ENCODE measurements around the gene LAMA3. TPM values are rescaled to one million over a fixed set of nuclear protein-coding genes. Genes with fewer than 3 reads are reported as not detected.

The LAMA3 gene
- total and polyA plus RNA-seq, 10 of the 15 experiments (the other 5 are each of a cell fraction or from before 2014, with no cell fraction given), result 0.37 to 6.5 (median 5.4) TPM

DNA sequence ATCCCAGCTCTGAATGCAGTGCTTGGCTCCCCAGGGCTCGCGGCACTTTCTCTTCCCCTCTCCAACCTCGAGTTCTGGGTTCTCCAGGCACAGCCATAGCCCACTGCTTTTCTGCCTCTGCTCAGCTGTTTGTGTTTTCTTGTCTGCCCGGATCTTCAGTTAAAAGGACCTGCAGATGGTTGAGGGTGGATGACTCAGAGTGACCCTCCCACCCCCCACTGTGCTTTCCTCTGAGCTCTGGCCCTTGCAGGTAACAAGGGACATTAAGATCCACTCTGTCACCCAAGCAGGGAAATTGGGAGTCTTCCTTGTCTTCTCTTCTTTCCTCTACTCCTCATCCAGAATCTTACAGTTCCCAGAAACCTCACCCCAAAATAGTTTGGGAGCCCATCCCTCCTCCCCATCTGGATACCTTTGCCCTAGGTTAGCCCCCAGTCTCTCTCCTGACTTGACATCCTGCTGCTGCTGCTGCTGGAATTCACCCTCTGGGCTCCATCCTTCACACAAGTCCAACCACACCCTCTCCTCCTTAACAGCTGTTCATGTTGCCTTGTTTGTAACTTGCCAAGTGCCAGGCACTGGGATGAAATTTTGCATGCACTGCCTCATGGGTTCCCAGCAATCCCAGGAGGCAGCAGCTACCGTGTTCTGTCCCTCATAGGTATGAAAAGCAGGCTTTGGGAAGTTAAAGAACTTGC is 167.4 kb downstream of the LAMA3 start:
- WGBS (ENCODE audit: insufficient coverage, insufficient replicate concordance, low lambda C conversion rate, missing lambda C conversion rate), result 41% methylated on average over 5 of the region's 5 CpGs
- TF ChIP-seq EED (IDR thresholded peaks at IDR 0.05; ENCODE audit: low read depth), result no peak
- TF ChIP-seq SRF (IDR thresholded peaks at IDR 0.05; ENCODE audit: low read depth in 2 of 2, low read length in 2 of 2), result no peak
- TF ChIP-seq ZNF384 (IDR thresholded peaks at IDR 0.05; ENCODE audit: borderline replicate concordance, low read depth, low read length), result no peak
- TF ChIP-seq, protein P1, sequence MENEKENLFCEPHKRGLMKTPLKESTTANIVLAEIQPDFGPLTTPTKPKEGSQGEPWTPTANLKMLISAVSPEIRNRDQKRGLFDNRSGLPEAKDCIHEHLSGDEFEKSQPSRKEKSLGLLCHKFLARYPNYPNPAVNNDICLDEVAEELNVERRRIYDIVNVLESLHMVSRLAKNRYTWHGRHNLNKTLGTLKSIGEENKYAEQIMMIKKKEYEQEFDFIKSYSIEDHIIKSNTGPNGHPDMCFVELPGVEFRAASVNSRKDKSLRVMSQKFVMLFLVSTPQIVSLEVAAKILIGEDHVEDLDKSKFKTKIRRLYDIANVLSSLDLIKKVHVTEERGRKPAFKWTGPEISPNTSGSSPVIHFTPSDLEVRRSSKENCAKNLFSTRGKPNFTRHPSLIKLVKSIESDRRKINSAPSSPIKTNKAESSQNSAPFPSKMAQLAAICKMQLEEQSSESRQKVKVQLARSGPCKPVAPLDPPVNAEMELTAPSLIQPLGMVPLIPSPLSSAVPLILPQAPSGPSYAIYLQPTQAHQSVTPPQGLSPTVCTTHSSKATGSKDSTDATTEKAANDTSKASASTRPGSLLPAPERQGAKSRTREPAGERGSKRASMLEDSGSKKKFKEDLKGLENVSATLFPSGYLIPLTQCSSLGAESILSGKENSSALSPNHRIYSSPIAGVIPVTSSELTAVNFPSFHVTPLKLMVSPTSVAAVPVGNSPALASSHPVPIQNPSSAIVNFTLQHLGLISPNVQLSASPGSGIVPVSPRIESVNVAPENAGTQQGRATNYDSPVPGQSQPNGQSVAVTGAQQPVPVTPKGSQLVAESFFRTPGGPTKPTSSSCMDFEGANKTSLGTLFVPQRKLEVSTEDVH (IDR thresholded peaks at IDR 0.05; ENCODE audit: low read depth, partially characterized antibody), result no peak
- TF ChIP-seq RCOR1 (conservative IDR thresholded peaks at IDR 0.05; ENCODE audit: low read depth, low read length), result no peak
- no peak for TF ChIP-seq FOXK2 (IDR thresholded peaks at IDR 0.05)
- TF ChIP-seq HCFC1 (IDR thresholded peaks at IDR 0.05; ENCODE audit: low read length), result no peak
- TF ChIP-seq CEBPB (IDR thresholded peaks at IDR 0.05; ENCODE audit: borderline replicate concordance in 1 of 2, low read depth in 2 of 2, low read length in 2 of 2), result no peak
- TF ChIP-seq NR2F1 (conservative IDR thresholded peaks at IDR 0.05), result no peak
- H3K4me3 ChIP-seq, result no peak overlapping the region
- no peak for ATAC-seq
- no peaks in the 10 kb centered on the region for H3K27me3 ChIP-seq (replicated peaks in 1 of 2; ENCODE audit: control insufficient read depth in 2 of 2, insufficient read depth in 2 of 2, low read length in 1 of 2)
- ChIA-PET CTCF (no interaction called here), RAD21 (ENCODE audit: unreplicated experiment) (no interaction called here), SMC1A (ENCODE audit: uncharacterized antibody, unreplicated experiment) (no interaction called here), POLR2A (no interaction called here)
- H2AFZ ChIP-seq (ENCODE audit: control insufficient read depth, low read depth, low read length), result no peak overlapping the region
- DNase-seq (ENCODE audit: low read depth, low spot score), result no peak
- BruUV-seq (replicated peaks), result no TSS peak
- H3K4me1 ChIP-seq (ENCODE audit: control insufficient read depth, insufficient read depth, low read length), result peaks cover 5% of the 10 kb centered on the region; the same call in 1 of the 2 replicates
- H4K20me1 ChIP-seq (ENCODE audit: control insufficient read depth, insufficient read depth), result no peaks in the 10 kb centered on the region
- H3K4me2 ChIP-seq (ENCODE audit: control insufficient read depth, insufficient read depth), result no peak overlapping the region
- H3K27ac ChIP-seq (ENCODE audit: control insufficient read depth, insufficient read depth), result no peak overlapping the region
- in situ Hi-C loops (cut with MboI), result no loop called here
- no peak for FAIRE-seq
- no peaks in the 10 kb centered on the region for H3K79me2 ChIP-seq (ENCODE audit: control insufficient read depth, insufficient read depth, low read length)
- no peaks in the 10 kb centered on the region for H3K9me3 ChIP-seq (replicated peaks; ENCODE audit: control insufficient read depth, insufficient read depth, low read length)
- H3K9ac ChIP-seq (ENCODE audit: control insufficient read depth, insufficient read depth, low read length), result no peak overlapping the region
- intact Hi-C loops (cut with micrococcal nuclease; ENCODE audit: unreplicated experiment), result no loop called here
- no peaks in the 10 kb centered on the region for H3K36me3 ChIP-seq (ENCODE audit: control insufficient read depth in 2 of 2, insufficient read depth in 2 of 2, low read length in 1 of 2)

All from GM12878 (cell line).